Mucosa of descending colon (tissue), 3 donors: ENCODE measurements around the gene RPS6KA3. TPM values are rescaled to one million over a fixed set of nuclear protein-coding genes. Genes with fewer than 3 reads are reported as not detected.
A peak's percentile ranks its signal among the peaks of the same experiment; 100 is the strongest.

Experiments
- ATAC-seq: fragments of 200-7000 bp; cut with Tn5 transposase; one replicate; pipeline ENCODE4 v1.9.1; 2020; ENCODE audit warnings: mild to moderate bottlenecking, moderate library complexity
- DNase-seq, 3 donors: peaks; one replicate each; pipeline ENCODE4 v3.0.0-alpha.2; 2020
- H3K36me3 ChIP-seq: fragments of 200-600 bp; one replicate; pipeline ENCODE4 v1.8.0; 2021; ENCODE audit warnings: low read depth, mild to moderate bottlenecking
- H3K4me1 ChIP-seq: fragments of 200-600 bp; one replicate; pipeline ENCODE4 v1.8.0; 2021; ENCODE audit warnings: low read depth, mild to moderate bottlenecking
- H3K4me3 ChIP-seq: fragments of 200-600 bp; one replicate; pipeline ENCODE4 v1.8.0; 2021; ENCODE audit warnings: mild to moderate bottlenecking
- H3K9me3 ChIP-seq: fragments of 200-600 bp; one replicate; pipeline ENCODE4 v1.8.0; 2021; ENCODE audit warnings: mild to moderate bottlenecking
- CTCF ChIP-seq: fragments of 200-600 bp; IDR thresholded peaks from one replicate; pipeline ENCODE4 v1.8.0; 2022; ENCODE audit warnings: antibody characterized with exemption, mild to moderate bottlenecking
- intact Hi-C, 2 donors: fragments of 100-400 bp; cut with DNase I in 1 of 2; cut with micrococcal nuclease in 1 of 2; formaldehyde crosslinking; loops; one replicate each; pipeline versions ENCODE4 v1.11.0 to v1.11.1; 2022; cut with DNase I, micrococcal nuclease
- total RNA-seq, 3 donors: library from RNA; stranded (reverse); fragmentation: NEBNext Ultra II Directional in 2 of 3; extraction: Animal tissue kit (Norgen Biotek cat#: 25700) in 2 of 3; gene quantifications; one replicate each; pipeline versions ENCODE4 v1.2.1 to v1.2.4, GENCODE V29; 2021 to 2023
- donor health status: DM: no; HTN: no; CAD: no; lungs with moderate emphysema.
- donor health status: DM: no; HTN: no; CAD: no.
- donor health status: DM: no; HTN: yes; CAD: no.

The RPS6KA3 gene
- total RNA-seq, 3 donors from 2014 or later, result 73.6 to 80.1 (median 73.9) TPM

DNA sequence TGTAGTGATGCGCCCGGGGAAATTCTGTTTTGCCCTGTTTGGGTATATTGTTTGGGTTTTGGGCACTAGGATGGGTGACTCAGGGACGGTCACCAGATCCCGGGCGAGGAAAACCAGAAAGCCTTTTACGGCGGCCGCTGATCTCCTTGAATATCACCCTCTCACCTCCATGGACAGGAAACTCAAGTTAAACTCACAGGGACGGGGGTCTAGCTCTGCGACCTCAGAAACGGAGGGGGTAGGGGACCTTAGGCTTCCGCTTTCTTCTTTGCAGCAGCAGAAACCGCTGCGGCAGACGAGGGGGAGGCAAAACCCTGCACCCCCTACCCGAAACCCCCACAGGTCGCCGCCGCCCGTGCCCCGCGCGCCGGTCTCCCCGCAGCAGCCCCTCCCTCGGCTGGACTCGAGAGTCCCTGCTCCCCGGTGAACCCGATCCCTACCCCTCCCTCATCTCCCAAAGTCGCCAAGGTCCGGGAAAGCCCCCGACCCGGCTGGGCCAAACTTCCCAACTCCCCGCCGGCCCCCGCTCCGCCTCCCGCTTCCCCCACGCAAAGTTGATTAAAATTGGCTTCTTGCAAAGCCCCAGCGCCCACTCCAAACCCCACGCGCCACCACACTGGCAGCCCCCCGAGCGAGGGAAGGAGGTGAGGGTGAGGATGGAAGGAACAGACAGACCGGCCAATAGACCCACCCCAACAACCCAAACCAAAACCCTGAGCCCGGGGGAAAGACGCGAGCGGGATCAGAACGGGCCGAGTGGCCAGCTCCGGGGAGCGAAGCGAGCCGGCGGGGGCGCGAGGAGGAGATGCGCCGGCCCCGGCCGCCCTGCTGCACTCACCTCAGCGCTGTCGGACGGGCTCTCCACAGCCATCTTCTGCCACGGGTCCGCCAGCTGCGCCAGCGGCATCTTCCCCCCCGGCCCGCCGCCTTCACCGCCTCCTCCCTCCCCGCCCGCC, 705 bp downstream of the RPS6KA3 start:
- peak; percentile 29 to 59 (median 55) for DNase-seq
- intact Hi-C loops, result no loop called here
- Histone ChIP-seq H3K4me1 (peaks cover 3% of the 10 kb centered on the region), H3K9me3 (no peaks in the 10 kb centered on the region), H3K36me3 (no peaks in the 10 kb centered on the region), H3K4me3 (peak overlapping the region; percentile 46)
- TF ChIP-seq CTCF, result no peak
- ATAC-seq, result peak; percentile 1

- Histone ChIP-seq H3K4me1 (peaks cover 3% of the 10 kb centered on the region), H3K9me3 (no peaks in the 10 kb centered on the region), H3K36me3 (no peaks in the 10 kb centered on the region), H3K4me3 (peak overlapping the region; percentile 46)
- TF ChIP-seq CTCF, result no peak
- DNase-seq (peak; percentile 60 to 75 (median 61)), ATAC-seq (peak; percentile 40)
- intact Hi-C loops, result no loop called here
Observed at GRCh38 chrX:20265221-20265725, 1.4 kb downstream of the RPS6KA3 start.

DNA sequence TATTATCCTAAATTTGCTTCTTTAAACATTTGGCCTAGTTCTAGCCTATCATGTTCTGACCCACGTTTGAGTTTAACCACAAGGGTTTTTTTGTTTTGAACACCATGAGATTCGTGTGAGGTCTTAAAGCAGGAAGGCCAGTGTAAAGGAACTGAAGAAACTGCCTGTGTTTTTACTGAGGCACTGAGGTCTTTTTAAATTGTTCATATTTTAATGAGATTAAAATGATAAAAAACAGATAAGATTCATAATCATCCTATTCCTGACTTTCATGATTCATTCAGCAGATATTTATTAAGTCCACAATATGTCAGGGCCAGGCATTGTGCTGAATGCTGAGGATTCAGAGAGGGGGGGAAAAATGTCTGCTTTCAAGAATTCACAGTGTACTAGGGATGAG, 3.2 kb downstream of the RPS6KA3 start:
- no peaks in the 10 kb centered on the region for H3K36me3 ChIP-seq
- H3K4me1 ChIP-seq, result peaks cover 3% of the 10 kb centered on the region
- ATAC-seq (peak; percentile 5), DNase-seq (no peak)
- intact Hi-C loops, result no loop called here
- no peaks in the 10 kb centered on the region for H3K9me3 ChIP-seq
- no peak for TF ChIP-seq CTCF
- no peak overlapping the region for H3K4me3 ChIP-seq

- H3K9me3 ChIP-seq, result no peaks in the 10 kb centered on the region
- ATAC-seq (no peak), DNase-seq (no peak)
- no peak overlapping the region for H3K4me3 ChIP-seq
- H3K36me3 ChIP-seq, result no peaks in the 10 kb centered on the region
- intact Hi-C loops, result no loop called here
- TF ChIP-seq CTCF, result no peak
- peaks cover 3% of the 10 kb centered on the region for H3K4me1 ChIP-seq
Observed at GRCh38 chrX:20260885-20261284, 5.8 kb downstream of the RPS6KA3 start.

DNA sequence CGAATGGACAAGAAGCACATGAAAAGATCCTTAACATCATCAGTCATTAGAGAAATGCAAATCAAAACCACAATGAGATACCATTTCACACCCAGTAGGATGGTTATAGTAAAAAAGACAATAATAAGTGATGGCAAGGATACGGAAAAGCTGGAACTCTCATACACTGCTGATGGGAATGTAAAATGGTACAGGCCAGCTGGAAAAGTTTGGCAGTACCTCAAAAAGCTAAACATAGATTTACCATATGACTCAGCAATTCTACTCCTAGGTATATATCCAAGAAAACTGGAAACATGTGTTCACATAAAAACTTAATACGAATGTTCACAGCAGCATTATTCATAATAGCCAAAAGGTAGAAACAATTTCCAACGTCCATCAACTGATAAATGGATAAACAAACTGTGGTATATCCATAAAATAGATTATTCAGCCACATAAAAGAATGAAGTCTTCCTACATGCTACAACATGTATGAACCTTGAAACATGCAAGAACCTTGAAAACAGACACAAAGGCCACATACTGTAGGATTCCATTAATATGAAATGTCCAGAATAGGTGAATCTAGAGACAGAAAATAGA, 11.9 kb downstream of the RPS6KA3 start:
- intact Hi-C loops, result loop anchor here (5.0 to 10.0 kb wide), 2 partner anchors 187 to 190 kb away; no protein-coding TSS in a partner anchor
- H3K36me3 ChIP-seq, result no peaks in the 10 kb centered on the region
- ATAC-seq (no peak), DNase-seq (no peak)
- TF ChIP-seq CTCF, result no peak
- no peak overlapping the region for H3K4me3 ChIP-seq
- H3K9me3 ChIP-seq, result no peaks in the 10 kb centered on the region
- no peaks in the 10 kb centered on the region for H3K4me1 ChIP-seq
